ENCODE measurements around the gene GNPDA2.

GNPDA2 gene

DNA sequence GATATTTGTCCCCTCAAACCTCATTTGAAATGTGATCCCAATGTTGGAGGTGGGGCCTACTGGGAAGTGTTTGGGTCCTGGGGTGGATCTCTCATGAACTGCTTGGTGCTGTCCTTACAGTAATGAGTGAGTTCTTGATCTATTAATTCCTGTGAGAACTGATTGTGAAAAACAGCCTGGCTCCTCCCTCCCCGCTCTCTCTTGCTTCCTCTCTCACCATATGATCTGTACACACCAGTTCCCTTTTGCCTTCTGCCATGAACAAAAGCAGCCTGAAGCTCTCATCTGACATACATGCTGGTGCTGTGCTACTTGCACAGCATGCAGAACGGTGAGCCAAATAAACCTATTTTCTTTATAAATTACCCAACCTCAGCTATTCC is 63.7 kb downstream of the GNPDA2 start:
- Mint-ChIP-seq H3K36me3 (no peaks in the 10 kb centered on the region), H3K9me3 (no peaks in the 10 kb centered on the region), H3K27me3 (peaks cover 11% of the 10 kb centered on the region), H3K27ac (no peak overlapping the region), H3K4me1 (no peaks in the 10 kb centered on the region), H3K4me3 (no peak overlapping the region)

DNA sequence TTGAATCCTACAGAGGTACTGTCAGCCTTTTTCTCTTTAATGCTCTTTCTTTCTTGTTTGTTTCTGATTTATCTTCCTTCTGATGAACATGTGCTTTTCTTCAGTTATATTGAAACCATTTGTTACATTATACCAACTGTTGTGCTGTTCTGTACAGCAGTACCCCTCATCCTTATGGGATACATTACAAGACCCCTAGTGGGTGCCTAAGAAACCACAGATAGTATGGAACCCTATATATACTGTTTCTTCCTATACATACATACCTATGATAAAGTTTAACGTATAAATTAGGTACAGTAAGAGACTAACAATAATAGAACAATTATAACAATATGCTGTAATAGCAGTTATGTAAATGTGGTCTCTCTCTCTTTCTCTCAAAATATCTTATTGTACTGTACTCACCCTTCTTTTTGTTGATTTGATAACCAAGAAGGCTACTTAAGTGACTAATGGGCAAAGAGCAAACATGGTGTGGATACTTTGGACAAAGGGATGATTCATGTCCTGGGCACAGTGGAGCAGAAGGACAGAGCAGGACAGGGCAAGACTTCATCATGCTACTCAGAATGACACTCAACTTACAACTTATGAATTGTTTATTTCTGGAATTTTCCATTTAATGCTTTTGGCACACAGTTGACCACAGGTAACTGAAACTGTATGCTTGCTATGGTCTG is 64.3 kb downstream of the GNPDA2 start:
- H3K4me3 Mint-ChIP-seq = no peak overlapping the region
- no peaks in the 10 kb centered on the region for H3K9me3 Mint-ChIP-seq
- no peaks in the 10 kb centered on the region for H3K36me3 Mint-ChIP-seq
- no peaks in the 10 kb centered on the region for H3K4me1 Mint-ChIP-seq
- H3K27ac Mint-ChIP-seq = no peak overlapping the region
- peaks cover 10% of the 10 kb centered on the region for H3K27me3 Mint-ChIP-seq

DNA sequence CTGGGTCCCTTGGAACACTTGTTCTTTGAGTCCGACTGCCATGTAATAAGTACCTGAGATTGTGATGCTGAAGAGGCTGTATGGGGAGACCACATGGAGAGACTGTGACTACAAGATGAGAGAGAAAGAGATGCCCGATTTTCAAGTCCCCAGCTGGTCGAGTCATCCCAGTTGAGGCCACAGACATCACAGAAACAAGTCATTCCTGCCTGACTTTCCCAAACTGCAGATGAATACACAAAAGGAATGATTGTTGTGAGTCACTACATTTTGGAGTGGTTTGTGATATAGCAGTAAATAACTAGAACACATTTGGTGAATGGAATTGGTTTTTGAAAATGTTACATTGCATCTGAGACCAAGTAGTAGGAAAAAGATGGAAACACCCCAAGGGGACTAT is 66.0 kb downstream of the GNPDA2 start:
- no peaks in the 10 kb centered on the region for H3K9me3 Mint-ChIP-seq
- H3K4me3 Mint-ChIP-seq = no peak overlapping the region
- no peaks in the 10 kb centered on the region for H3K4me1 Mint-ChIP-seq
- no peaks in the 10 kb centered on the region for H3K36me3 Mint-ChIP-seq
- peaks cover 11% of the 10 kb centered on the region for H3K27me3 Mint-ChIP-seq
- H3K27ac Mint-ChIP-seq = no peak overlapping the region

DNA sequence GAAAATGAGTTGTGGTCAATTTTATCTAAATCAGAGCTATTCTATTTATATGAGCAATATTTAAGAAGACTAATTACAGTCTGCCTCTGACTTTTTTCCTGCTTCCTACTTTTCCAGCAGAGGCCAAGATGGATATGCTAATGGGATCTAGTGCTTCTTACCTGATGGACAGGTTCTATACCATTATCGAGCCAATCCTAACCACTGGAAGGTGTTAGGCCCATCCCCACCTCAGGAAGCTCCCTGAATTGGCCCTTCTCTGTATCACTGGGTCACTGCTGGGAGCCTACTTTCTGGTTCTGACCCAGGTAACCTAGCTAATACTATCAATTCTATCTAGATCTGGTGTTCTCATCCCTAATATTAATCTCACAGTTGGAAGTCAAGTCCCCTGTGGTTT is 74.4 kb downstream of the GNPDA2 start:
- Mint-ChIP-seq H3K36me3 (no peaks in the 10 kb centered on the region), H3K9me3 (no peaks in the 10 kb centered on the region), H3K27ac (no peak overlapping the region), H3K4me1 (no peaks in the 10 kb centered on the region), H3K4me3 (no peak overlapping the region), H3K27me3 (peaks cover 2% of the 10 kb centered on the region)
